CD4-positive, alpha-beta T cell treated with Interferon alpha-2 for 1 hour (primary cell): ENCODE results near the gene FARP1.
A peak's percentile ranks its signal among the peaks of the same experiment; 100 is the strongest.

Source experiments
- DNase-seq, 2 donors: peaks; one replicate each; pipeline ENCODE4 v3.0.0-alpha.2; 2020 to 2022

Gene FARP1

GRCh38 chr13:98474292-98474691 is 331.4 kb downstream of the FARP1 start:
- DNase-seq: no peak

GRCh38 chr13:98474761-98475160 is 331.9 kb downstream of the FARP1 start:
- DNase-seq: no peak

GRCh38 chr13:98475522-98475921 is 332.6 kb downstream of the FARP1 start:
- no peak for DNase-seq

DNA sequence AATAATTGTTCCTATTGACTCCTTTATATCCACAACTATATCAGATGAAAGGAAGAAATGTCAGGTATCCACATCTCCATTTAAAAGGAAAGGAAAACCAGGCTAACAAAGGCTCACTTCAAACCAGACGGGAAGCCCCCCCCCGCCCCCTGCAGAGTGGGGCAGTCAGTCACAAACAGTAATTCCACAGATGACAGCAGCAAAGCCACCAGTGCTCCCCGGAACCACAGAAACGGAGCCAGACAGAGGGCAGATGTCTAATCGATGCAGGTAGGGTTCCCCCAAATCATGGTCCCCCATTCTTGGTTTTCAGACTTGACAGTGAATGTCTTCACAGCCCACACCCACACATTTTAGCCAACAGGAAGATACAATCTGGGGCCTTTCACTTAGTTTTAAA is 333.2 kb downstream of the FARP1 start:
- DNase-seq: peak in 1 of 2 donors; percentile 29

- peak; percentile 83 to 85 for DNase-seq
Measured at GRCh38 chr13:98476538-98476966, 333.7 kb downstream of the FARP1 start.

GRCh38 chr13:98478189-98479129 is 335.6 kb downstream of the FARP1 start:
- no peak for DNase-seq

DNA sequence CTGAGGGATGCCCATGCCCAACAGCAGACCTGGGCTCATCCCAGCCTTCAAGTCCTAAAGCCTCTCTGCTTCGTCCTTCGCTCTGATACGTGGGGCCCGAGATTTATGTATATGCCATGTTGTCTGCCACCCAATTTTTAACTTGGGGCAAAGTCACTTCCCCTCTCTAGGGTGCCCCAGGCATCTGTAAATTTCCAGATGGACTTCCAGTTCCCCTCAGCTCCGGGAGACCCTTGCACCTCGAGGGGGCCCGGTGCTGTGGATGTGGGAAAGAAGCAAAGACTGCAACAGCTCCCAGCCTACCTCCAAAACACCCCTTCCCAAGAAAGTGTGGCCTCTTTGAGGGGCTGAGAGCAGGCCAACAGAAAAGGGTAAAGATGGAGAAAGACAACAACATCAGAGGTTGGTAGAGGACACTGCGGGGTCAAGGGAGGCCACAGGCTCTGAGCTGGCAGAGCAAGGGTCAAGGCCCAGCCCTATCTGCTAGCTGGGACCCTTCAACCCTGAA is 336.7 kb downstream of the FARP1 start:
- DNase-seq: no peak

- no peak for DNase-seq
Measured at GRCh38 chr13:98480915-98481877, 338.3 kb downstream of the FARP1 start.

DNA sequence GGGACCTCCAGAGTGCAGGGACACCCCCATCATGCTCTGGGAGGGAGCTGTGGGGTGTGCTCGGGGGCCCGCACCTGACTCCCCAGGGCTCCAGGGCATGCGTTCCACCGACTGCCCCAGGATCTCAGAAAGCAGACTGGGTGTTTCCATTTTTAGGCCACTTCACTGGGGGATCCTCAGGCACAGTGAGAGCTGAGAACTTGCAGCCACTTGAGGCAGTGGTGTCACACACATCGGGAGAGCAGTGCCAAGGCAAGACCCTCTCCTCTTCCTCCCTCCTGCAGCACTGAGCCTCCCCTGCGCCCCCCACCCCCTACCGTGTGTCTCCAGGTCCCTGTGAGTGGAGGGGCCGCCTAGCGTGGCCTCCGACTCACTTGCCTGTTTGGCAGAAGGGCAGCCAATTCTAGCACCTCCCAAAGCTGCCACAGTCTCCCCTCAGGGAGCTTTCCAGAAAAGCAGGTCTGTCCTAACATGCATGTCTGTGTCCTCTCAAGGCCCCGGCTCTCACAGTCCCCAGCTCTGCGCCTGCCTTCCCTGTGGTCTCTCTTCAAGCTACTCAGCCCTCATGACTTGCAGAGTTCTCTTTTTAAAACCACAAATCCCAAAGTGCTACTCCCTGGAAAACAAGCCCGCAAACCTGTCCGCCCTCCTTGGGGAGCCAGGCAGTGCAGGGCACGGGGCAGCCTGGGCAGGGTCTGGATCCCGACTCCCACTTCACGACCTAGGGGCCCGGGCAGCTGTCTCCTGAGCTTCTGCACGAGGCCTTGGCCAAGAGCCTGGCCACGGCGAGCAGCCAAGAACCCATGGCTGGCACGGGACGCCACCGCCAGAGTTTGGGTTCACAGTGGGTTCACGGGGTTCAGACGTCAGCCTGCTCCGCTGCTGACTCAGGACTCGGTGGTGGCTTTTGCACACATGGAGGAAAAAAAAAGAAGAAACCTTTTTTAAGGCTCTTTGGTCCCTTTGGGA is 339.9 kb downstream of the FARP1 start:
- DNase-seq: peak in 1 of 2 donors; percentile 25

GRCh38 chr13:98483601-98484288 is 340.9 kb downstream of the FARP1 start:
- DNase-seq: no peak

DNA sequence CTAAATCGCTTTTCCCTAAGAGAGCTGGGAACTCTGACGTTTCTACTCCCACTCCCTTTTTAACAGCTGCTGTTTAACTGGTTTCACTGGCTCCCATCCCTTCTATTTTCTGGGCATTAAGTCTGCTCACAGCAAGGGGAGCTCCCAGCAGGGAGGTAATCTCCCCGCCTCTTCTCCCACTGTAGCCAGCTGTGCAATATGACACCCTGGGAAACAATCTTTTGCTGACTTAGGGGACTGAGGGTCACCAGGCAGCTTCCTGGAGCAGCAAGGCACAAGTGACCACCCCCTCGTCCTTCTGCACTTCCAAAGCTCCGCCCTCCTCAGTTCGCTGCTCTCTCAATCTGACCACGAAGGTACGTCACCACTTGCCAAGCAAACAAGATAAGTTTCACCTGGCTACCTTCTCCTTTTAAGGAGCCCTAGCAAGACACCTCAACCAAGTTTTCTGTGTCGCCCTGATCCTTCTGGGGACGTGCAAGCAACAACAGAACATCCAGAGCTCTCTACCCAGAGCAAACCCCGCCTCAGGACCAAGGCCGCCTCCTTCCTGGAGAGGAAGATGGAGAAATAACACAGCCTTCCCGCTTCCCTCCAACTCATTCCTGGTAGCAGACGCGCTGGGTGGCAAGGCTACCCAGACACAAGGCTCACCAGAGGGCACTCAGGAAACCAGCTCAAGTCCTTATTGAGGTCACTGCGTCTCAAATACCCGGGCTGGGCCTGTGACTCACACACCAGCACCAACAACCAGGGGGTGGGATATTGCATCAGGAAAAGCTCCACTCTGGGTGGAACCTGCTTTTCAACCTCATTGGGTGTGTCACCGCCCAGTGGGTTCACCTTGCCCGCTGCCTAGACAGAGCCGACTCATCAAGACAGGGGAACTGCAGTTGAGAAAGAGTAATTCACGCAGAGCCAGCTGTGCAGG is 341.7 kb downstream of the FARP1 start:
- peak; percentile 64 to 80 for DNase-seq

DNA sequence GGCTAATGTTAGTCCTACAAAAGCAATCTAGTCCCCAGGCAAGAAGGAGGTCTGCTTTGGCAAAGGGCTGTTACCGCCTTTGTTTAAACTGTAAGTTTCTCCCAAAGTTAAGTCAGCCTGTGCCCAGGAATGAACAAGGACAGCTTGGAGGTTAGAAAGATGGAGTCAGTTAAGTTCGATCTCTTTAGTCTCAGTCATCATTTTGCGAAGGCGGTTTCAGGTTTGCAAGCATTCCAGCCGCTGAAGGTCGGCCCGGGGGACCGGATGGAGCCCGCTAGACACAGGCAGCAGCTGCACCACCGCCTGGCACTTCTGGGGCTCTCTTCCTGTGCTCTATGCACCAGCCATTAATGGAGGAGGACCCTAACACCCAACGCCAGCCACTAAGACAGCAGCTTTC is 342.7 kb downstream of the FARP1 start:
- no peak for DNase-seq

DNA sequence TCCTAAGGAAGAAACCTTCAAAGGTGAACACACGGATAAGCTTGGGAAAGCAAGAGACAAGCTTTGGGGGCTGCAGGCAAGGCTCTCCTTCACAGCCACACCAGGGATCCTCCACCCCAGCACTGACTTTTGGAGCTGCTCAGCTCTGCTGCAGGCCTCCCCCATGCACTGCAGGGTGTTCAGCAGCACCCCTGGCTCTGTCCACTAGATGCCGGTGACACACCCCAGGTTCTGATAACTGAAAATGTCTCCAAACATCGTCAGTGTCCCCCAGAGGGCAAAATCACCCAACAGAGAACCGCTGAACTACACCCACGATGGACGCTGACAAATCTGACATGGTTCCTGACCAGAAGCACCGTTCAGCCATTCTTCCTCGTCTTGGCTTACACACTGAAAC is 343.5 kb downstream of the FARP1 start:
- DNase-seq: no peak

DNA sequence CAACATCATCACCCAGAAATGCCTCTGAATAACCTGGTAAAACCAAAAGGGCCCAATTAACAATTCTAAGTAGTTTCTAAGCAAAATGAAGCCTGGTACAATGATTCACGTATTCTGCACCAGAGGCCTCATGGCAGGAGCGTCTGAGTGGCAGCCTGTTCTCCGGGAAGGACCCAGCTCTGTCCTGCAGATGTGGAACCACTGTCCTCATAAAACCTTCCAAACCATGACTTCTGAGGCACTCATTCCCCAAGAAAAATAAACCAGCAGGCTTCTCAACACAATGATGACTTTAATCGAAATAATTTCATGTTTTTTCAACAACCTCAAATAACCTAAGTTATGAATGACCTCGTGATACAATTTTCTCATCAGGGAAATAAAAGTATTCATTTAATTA is 344.1 kb downstream of the FARP1 start:
- no peak for DNase-seq

DNA sequence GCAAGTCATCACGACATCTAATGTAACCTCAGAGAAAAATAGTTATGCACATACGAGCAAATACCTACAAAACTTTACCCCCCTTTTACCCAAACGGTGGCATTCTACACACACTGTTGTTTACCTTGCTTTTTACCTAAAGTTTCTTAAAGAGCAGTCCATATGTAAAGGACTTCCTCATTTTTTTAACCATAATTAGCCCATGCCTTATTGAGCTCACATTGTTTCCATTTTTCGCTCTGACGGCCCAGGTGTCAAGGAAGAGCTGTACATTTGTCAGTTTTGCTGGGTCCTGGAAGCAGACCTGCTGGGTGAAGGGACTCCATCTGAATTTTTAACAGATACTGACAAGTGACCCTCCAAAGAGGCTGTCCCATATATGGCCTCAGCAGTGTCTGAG is 344.6 kb downstream of the FARP1 start:
- DNase-seq: no peak

DNA sequence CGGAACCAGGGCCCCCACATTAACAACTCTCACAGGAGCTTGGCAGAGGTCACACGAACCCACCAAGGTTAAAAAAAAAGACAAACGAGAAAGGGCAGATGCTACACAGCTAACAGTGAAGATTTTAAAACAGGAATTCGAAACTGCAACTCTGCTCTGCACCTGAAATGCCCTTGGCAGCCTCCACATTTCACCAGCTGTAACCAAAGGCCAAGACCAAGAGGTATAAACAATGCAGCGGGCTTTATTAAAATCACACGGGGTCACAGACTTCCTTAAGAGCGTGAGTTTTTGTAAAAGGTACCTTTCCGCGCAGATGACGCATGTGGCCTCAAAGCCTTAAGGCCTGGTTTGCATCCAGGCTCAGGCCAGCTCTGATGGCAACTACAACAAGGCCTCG is 345.8 kb downstream of the FARP1 start:
- no peak for DNase-seq

- DNase-seq: no peak
Measured at GRCh38 chr13:98489446-98490194, 346.7 kb downstream of the FARP1 start.

- no peak for DNase-seq
Measured at GRCh38 chr13:98490195-98490836, 347.4 kb downstream of the FARP1 start.

GRCh38 chr13:98490866-98491265 is 348.0 kb downstream of the FARP1 start:
- no peak for DNase-seq
